HL-60/S4 treated with retinoic acid at 250 ng/mL for 4 days and 3 days (cell line): ENCODE results near the gene SNX3.
"Not testable (repeated sequence)": the region's sequence is repeated elsewhere in the genome, so short reads cannot be mapped to it uniquely, and the experiment has no call there.

Experiments
- in situ Hi-C: fragments of 300-500 bp; cut with MboI; formaldehyde crosslinking; loops from 2 replicates; pipeline ENCODE4 v1.7.0; 2022; ENCODE audit warnings: low sequenced_read_pairs

SNX3 gene

GRCh38 chr6:108263371-108263770, 2.5 kb upstream of the SNX3 start:
- in situ Hi-C loops: no loop called here

GRCh38 chr6:108260126-108260808, 573 bp downstream of the SNX3 start:
- in situ Hi-C loops: no loop called here

GRCh38 chr6:108254433-108255410, 6.1 kb downstream of the SNX3 start:
- in situ Hi-C loops: no loop called here

- in situ Hi-C loops: no loop called here
Measured at GRCh38 chr6:108253241-108253640, 7.6 kb downstream of the SNX3 start.

- in situ Hi-C loops: no loop called here
Measured at GRCh38 chr6:108252055-108252454, 8.8 kb downstream of the SNX3 start.

GRCh38 chr6:108251252-108251651, 9.6 kb downstream of the SNX3 start:
- in situ Hi-C loops: no loop called here

GRCh38 chr6:108250240-108250866, 10.5 kb downstream of the SNX3 start:
- in situ Hi-C loops: no loop called here

GRCh38 chr6:108247965-108248536, 12.8 kb downstream of the SNX3 start:
- in situ Hi-C loops: no loop called here

GRCh38 chr6:108245095-108245494, 15.7 kb downstream of the SNX3 start:
- in situ Hi-C loops: not testable (repeated sequence)

GRCh38 chr6:108243836-108244235, 17.0 kb downstream of the SNX3 start:
- in situ Hi-C loops: no loop called here

- in situ Hi-C loops: no loop called here
Measured at GRCh38 chr6:108242721-108243120, 18.1 kb downstream of the SNX3 start.

- in situ Hi-C loops: no loop called here
Measured at GRCh38 chr6:108242259-108242658, 18.6 kb downstream of the SNX3 start.

- in situ Hi-C loops: no loop called here
Measured at GRCh38 chr6:108238322-108238721, 22.5 kb downstream of the SNX3 start.

GRCh38 chr6:108236791-108237190, 24.0 kb downstream of the SNX3 start:
- in situ Hi-C loops: no loop called here

GRCh38 chr6:108235127-108235526, 25.7 kb downstream of the SNX3 start:
- in situ Hi-C loops: no loop called here

GRCh38 chr6:108228416-108228815, 32.4 kb downstream of the SNX3 start:
- in situ Hi-C loops: no loop called here

- in situ Hi-C loops: no loop called here
Measured at GRCh38 chr6:108227290-108227689, 33.5 kb downstream of the SNX3 start.

GRCh38 chr6:108222504-108222903, 38.3 kb downstream of the SNX3 start:
- in situ Hi-C loops: no loop called here

- in situ Hi-C loops: no loop called here
Measured at GRCh38 chr6:108222064-108222463, 38.8 kb downstream of the SNX3 start.

- in situ Hi-C loops: no loop called here
Measured at GRCh38 chr6:108211671-108212070, 49.2 kb downstream of the SNX3 start.

GRCh38 chr6:108210556-108210955, 50.3 kb downstream of the SNX3 start:
- in situ Hi-C loops: no loop called here
